ENCODE results near the gene XYLT1.

- TF ChIP-seq, protein P1, sequence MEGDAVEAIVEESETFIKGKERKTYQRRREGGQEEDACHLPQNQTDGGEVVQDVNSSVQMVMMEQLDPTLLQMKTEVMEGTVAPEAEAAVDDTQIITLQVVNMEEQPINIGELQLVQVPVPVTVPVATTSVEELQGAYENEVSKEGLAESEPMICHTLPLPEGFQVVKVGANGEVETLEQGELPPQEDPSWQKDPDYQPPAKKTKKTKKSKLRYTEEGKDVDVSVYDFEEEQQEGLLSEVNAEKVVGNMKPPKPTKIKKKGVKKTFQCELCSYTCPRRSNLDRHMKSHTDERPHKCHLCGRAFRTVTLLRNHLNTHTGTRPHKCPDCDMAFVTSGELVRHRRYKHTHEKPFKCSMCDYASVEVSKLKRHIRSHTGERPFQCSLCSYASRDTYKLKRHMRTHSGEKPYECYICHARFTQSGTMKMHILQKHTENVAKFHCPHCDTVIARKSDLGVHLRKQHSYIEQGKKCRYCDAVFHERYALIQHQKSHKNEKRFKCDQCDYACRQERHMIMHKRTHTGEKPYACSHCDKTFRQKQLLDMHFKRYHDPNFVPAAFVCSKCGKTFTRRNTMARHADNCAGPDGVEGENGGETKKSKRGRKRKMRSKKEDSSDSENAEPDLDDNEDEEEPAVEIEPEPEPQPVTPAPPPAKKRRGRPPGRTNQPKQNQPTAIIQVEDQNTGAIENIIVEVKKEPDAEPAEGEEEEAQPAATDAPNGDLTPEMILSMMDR (IDR thresholded peaks at IDR 0.05) = no peak
- TF ChIP-seq POLR2A (IDR thresholded peaks at IDR 0.05) (no peak), POLR2AphosphoS5 (IDR thresholded peaks at IDR 0.05; ENCODE audit: insufficient read depth in 1 of 2, low read depth in 1 of 2) (no peak)
Observed at GRCh38 chr16:17228708-17229055, 242.1 kb downstream of the XYLT1 start.

Data from vagina (tissue), 2 donors.